Lower leg skin (tissue), 4 donors: ENCODE measurements around the gene B3GNT8. TPM values are rescaled to one million over a fixed set of nuclear protein-coding genes. Genes with fewer than 3 reads are reported as not detected.
"Not testable (repeated sequence)": the region's sequence is repeated elsewhere in the genome, so short reads cannot be mapped to it uniquely, and the experiment has no call there.

ENCODE experiments used
- DNase-seq, 2 donors: peaks; one replicate each; pipeline ENCODE4 v3.0.0-alpha.2; 2019; ENCODE audit warnings: low spot score in 2 of 2
- H3K4me3 ChIP-seq: fragments of 200-600 bp; sonication (generic); 2 replicates; pipeline ENCODE4 v1.5.1; 2017; ENCODE audit warnings: mild to moderate bottlenecking, low read depth; ENCODE audit not compliant: poor library complexity, severe bottlenecking
- CTCF ChIP-seq, 3 donors: fragments of 450-650 bp; IDR thresholded peaks; one replicate each; pipeline ENCODE4 v1.5.1; 2016; ENCODE audit warnings: antibody characterized with exemption in 3 of 3, mild to moderate bottlenecking in 3 of 3, moderate library complexity in 2 of 3
- POLR2A ChIP-seq, 2 donors: fragments of 450-650 bp; IDR thresholded peaks; one replicate each; pipeline ENCODE4 v1.6.1; 2016 to 2017; ENCODE audit warnings: antibody characterized with exemption in 2 of 2, mild to moderate bottlenecking in 1 of 2, moderate library complexity in 1 of 2
- WGBS, 2 donors: methylation state at CpG; one replicate each; pipeline ENCODE4 v1.1.5; 2018; 5-methylcytosine and 5-hydroxymethylcytosine counted together
- intact Hi-C: fragments of 100-400 bp; cut with DNase I; formaldehyde crosslinking; loops from one replicate; pipeline ENCODE4 v1.15.0; 2023; ENCODE audit warnings: low total_unique reads
- total RNA-seq, 4 donors: library from RNA; depleted of rRNA; stranded (reverse); fragments of >200 nt; gene quantifications; one replicate each; pipeline ENCODE4 v1.1.0, GENCODE V29; 2016

The B3GNT8 gene
- total RNA-seq, 4 donors from 2014 or later, result 9.2 to 33.3 (median 16.7) TPM

- DNase-seq, result peak; percentile 98 to 99
- TF ChIP-seq CTCF (IDR thresholded peaks at IDR 0.05) (no peak), POLR2A (IDR thresholded peaks at IDR 0.05) (no peak)
- peak within 1 kb of the TSS; percentile 86 for H3K4me3 ChIP-seq
- WGBS, 2 donors, result 0% methylated on average over 40 of the region's 40 CpGs
- intact Hi-C loops, result no loop called here
These were observed 12.5 kb upstream of the B3GNT8 start, which contains the start of gene DMAC2 for GRCh38 chr19:41439441-41440222. Gene DMAC2 (minus strand): TSS chr19:41439912. CDS start chr19:41439899, 13 bp downstream.

GRCh38 chr19:41437944-41438574 lies 10.9 kb upstream of the B3GNT8 start:
- no peak overlapping the region for H3K4me3 ChIP-seq
- TF ChIP-seq POLR2A (IDR thresholded peaks at IDR 0.05) (no peak), CTCF (IDR thresholded peaks at IDR 0.05) (no peak)
- DNase-seq, result peak in 1 of 2 donors; percentile 72
- WGBS, 2 donors, result 91 to 96% methylated on average over 7 of the region's 7 CpGs
- intact Hi-C loops, result no loop called here

DNA sequence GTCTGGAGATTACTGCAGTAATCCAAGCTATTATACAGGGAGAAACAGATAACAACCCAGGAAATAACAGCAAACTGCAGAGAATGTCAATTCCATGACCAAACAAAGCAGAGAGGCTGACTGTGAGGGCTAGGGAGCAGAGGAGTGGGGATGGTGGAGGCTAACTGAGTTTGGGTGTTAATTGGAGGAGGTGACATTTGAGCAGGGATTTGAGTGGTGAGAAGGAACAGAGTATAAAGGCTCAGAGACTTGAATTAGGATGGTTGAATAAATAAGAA lies 9.4 kb upstream of the B3GNT8 start:
- no peak for TF ChIP-seq CTCF (IDR thresholded peaks at IDR 0.05)
- DNase-seq, result no peak
- intact Hi-C loops, result no loop called here
- no peak overlapping the region for H3K4me3 ChIP-seq

DNA sequence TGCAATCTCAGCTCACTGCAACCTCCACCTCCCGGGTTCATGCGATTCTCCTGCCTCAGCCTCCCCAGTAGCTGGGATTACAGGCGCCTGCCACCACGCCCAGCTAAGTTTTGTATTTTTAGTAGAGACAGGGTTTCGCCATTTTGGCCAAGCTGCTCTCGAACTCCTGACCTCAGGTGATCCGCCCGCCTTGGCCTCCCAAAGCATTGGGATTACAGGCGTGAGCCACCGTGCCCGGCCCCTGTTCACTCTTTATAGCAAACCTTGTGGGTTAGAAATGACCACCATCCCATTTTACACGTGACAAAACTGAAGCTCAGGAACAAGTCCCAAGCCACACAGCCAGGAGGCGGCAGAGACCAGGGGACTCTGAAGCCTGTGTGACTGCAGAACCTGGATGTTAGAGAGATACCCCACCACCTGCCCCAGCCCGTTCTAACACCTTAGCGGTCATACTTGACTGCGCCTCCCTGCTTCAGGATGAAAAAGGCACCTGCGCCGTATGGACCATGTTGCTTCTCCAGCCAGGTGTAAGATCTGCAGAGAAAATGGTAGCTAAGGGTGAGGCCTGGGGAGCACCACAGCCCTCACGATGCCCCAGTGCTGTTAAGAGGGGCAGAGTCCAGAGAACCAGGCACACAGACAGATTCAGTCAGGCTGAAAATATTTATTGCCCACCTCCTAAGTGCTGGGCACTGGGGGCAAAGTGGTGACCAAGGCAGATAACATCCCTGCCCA lies 8.9 kb upstream of the B3GNT8 start:
- 93 to 94% methylated on average over 19 of the region's 19 CpGs for WGBS, 2 donors
- intact Hi-C loops, result no loop called here
- H3K4me3 ChIP-seq, result no peak overlapping the region
- no peak for DNase-seq
- TF ChIP-seq CTCF (IDR thresholded peaks at IDR 0.05), result no peak
- no peak for TF ChIP-seq POLR2A (IDR thresholded peaks at IDR 0.05)

GRCh38 chr19:41435376-41435775 lies 8.2 kb upstream of the B3GNT8 start:
- intact Hi-C loops, H3K4me3 ChIP-seq, DNase-seq: not testable (repeated sequence)
- WGBS, 2 donors, result 95 to 98% methylated on average over 11 of the region's 11 CpGs

GRCh38 chr19:41434450-41434849 lies 7.3 kb upstream of the B3GNT8 start:
- no peak for DNase-seq
- no peak for TF ChIP-seq POLR2A (IDR thresholded peaks at IDR 0.05)
- no peak for TF ChIP-seq CTCF (IDR thresholded peaks at IDR 0.05)
- no peak overlapping the region for H3K4me3 ChIP-seq
- intact Hi-C loops, result no loop called here
- WGBS, 2 donors, result 70 to 87% methylated on average over 5 of the region's 5 CpGs
